Measurements from ENCODE around the gene PTPRD. TPM values are rescaled to one million over a fixed set of nuclear protein-coding genes. Genes with fewer than 3 reads are reported as not detected.

The PTPRD gene
- total RNA-seq, 1 experiment from 2014 or later: not detected

DNA sequence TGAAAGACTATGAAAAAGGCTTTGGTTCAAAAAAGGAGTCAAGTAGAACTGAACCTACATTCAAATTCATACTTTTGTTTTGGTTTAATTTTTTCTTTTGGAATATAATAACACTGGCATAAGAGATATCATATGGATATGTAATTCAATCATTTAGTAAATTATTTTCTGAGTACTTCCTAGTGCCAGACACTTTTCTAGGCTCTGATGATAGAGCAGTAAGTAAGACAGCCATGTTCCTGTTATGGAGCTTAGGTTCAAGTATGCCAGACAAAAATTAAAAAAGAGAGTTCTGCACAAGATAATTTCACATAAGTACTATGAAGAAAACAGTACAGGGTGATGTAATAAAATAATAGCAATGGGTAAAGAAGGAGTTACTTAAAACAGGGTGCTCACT, 1074.0 kb downstream of the PTPRD start:
- BruUV-seq (replicated peaks): no TSS peak

DNA sequence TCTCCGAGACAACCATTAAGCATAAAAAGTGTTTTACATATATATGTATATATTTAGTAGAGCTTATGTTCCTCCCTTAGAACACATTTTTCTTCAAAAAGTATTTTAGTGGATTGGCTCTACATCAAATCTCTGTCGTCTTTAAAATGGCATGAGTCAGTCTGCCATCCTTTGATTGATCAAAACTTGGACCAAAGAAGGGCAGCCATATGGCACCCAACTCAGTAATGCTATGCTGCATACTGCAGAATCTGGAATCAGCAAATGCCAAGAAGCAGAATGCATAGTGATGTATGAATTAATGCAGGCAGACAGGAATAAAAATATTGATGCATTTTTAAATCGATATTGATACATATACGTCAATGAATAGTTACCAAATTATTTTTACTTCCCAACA, 1074.4 kb downstream of the PTPRD start:
- H3K36me3 ChIP-seq (ENCODE audit: control insufficient read depth, insufficient read depth, low read length): no peaks in the 10 kb centered on the region
- in situ Hi-C loops (cut with HindIII; ENCODE audit: low pct_unique_long_range_greater_than_20kb, low sequenced_read_pairs): no loop called here
- no peak overlapping the region for H3K27ac ChIP-seq (ENCODE audit: low read length)
- ChIA-PET POLR2A (no interaction called here), CTCF (no interaction called here)
- intact Hi-C loops (cut with micrococcal nuclease; ENCODE audit: unreplicated experiment): no loop called here
- no peak overlapping the region for H3K4me3 ChIP-seq (ENCODE audit: low read depth in 2 of 2, low read length in 2 of 2)
- no peaks in the 10 kb centered on the region for H3K27me3 ChIP-seq (ENCODE audit: control insufficient read depth, insufficient read depth, low read length)
- no peaks in the 10 kb centered on the region for H3K9me3 ChIP-seq (ENCODE audit: control insufficient read depth, insufficient read depth, low read depth, low read length)
- TF ChIP-seq SIN3A (IDR thresholded peaks at IDR 0.05; ENCODE audit: borderline replicate concordance, insufficient read depth, low read depth, low read length) (no peak), POLR2AphosphoS5 (IDR thresholded peaks at IDR 0.05; ENCODE audit: low read depth, low read length) (no peak), TCF7L2 (IDR thresholded peaks at IDR 0.05; ENCODE audit: low read depth, low read length) (no peak)
- TF ChIP-seq, protein P1, sequence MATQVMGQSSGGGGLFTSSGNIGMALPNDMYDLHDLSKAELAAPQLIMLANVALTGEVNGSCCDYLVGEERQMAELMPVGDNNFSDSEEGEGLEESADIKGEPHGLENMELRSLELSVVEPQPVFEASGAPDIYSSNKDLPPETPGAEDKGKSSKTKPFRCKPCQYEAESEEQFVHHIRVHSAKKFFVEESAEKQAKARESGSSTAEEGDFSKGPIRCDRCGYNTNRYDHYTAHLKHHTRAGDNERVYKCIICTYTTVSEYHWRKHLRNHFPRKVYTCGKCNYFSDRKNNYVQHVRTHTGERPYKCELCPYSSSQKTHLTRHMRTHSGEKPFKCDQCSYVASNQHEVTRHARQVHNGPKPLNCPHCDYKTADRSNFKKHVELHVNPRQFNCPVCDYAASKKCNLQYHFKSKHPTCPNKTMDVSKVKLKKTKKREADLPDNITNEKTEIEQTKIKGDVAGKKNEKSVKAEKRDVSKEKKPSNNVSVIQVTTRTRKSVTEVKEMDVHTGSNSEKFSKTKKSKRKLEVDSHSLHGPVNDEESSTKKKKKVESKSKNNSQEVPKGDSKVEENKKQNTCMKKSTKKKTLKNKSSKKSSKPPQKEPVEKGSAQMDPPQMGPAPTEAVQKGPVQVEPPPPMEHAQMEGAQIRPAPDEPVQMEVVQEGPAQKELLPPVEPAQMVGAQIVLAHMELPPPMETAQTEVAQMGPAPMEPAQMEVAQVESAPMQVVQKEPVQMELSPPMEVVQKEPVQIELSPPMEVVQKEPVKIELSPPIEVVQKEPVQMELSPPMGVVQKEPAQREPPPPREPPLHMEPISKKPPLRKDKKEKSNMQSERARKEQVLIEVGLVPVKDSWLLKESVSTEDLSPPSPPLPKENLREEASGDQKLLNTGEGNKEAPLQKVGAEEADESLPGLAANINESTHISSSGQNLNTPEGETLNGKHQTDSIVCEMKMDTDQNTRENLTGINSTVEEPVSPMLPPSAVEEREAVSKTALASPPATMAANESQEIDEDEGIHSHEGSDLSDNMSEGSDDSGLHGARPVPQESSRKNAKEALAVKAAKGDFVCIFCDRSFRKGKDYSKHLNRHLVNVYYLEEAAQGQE (IDR thresholded peaks at IDR 0.05; ENCODE audit: insufficient read depth in 1 of 2, low read depth in 2 of 2, low read length in 1 of 2): no peak
- TF ChIP-seq, protein P2, sequence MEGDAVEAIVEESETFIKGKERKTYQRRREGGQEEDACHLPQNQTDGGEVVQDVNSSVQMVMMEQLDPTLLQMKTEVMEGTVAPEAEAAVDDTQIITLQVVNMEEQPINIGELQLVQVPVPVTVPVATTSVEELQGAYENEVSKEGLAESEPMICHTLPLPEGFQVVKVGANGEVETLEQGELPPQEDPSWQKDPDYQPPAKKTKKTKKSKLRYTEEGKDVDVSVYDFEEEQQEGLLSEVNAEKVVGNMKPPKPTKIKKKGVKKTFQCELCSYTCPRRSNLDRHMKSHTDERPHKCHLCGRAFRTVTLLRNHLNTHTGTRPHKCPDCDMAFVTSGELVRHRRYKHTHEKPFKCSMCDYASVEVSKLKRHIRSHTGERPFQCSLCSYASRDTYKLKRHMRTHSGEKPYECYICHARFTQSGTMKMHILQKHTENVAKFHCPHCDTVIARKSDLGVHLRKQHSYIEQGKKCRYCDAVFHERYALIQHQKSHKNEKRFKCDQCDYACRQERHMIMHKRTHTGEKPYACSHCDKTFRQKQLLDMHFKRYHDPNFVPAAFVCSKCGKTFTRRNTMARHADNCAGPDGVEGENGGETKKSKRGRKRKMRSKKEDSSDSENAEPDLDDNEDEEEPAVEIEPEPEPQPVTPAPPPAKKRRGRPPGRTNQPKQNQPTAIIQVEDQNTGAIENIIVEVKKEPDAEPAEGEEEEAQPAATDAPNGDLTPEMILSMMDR (IDR thresholded peaks at IDR 0.05): no peak
- no TSS peak for BruUV-seq (replicated peaks)
- DNase-seq (ENCODE audit: low read depth, low spot score) (no peak), ATAC-seq (no peak)
- H3K4me1 ChIP-seq (ENCODE audit: control insufficient read depth, insufficient read depth, low read length): no peaks in the 10 kb centered on the region

More for the DNA sequence above, 1074.0 kb downstream of the PTPRD start:
- TF ChIP-seq TCF7L2 (IDR thresholded peaks at IDR 0.05; ENCODE audit: low read depth, low read length): no peak
- TF ChIP-seq POLR2AphosphoS5 (IDR thresholded peaks at IDR 0.05; ENCODE audit: low read depth, low read length): no peak
- TF ChIP-seq, protein P1 (IDR thresholded peaks at IDR 0.05; ENCODE audit: insufficient read depth in 1 of 2, low read depth in 2 of 2, low read length in 1 of 2): no peak
- TF ChIP-seq, protein P2 (IDR thresholded peaks at IDR 0.05): no peak
- TF ChIP-seq SIN3A (IDR thresholded peaks at IDR 0.05; ENCODE audit: borderline replicate concordance, insufficient read depth, low read depth, low read length): no peak
- Histone ChIP-seq H3K4me1 (ENCODE audit: control insufficient read depth, insufficient read depth, low read length) (no peaks in the 10 kb centered on the region), H3K4me3 (ENCODE audit: low read depth in 2 of 2, low read length in 2 of 2) (no peak overlapping the region), H3K27me3 (ENCODE audit: control insufficient read depth, insufficient read depth, low read length) (no peaks in the 10 kb centered on the region), H3K9me3 (ENCODE audit: control insufficient read depth, insufficient read depth, low read depth, low read length) (no peaks in the 10 kb centered on the region), H3K36me3 (ENCODE audit: control insufficient read depth, insufficient read depth, low read length) (no peaks in the 10 kb centered on the region), H3K27ac (ENCODE audit: low read length) (no peak overlapping the region)
- POLR2A ChIA-PET: no interaction called here
- DNase-seq (ENCODE audit: low read depth, low spot score) (no peak), ATAC-seq (no peak)
- in situ Hi-C loops (cut with HindIII; ENCODE audit: low pct_unique_long_range_greater_than_20kb, low sequenced_read_pairs): no loop called here
- intact Hi-C loops (cut with micrococcal nuclease; ENCODE audit: unreplicated experiment): no loop called here
- CTCF ChIA-PET: no interaction called here
